Esophagus squamous epithelium (tissue), 4 donors: ENCODE data around the gene KCNMA1.

Experiments used
- POLR2A ChIP-seq, 4 donors: fragments of 450-650 bp; IDR thresholded peaks; one replicate each; pipeline ENCODE4 v1.6.1; 2017; ENCODE audit warnings: antibody characterized with exemption in 4 of 4, mild to moderate bottlenecking in 4 of 4, moderate library complexity in 3 of 4
- TF ChIP-seq, protein P1 (sequence below), 6 experiments: fragments of 450-650 bp in 4 of 6; fragments of 200-600 bp in 2 of 6; sonication (generic) in 2 of 6; IDR thresholded peaks; one replicate each; pipeline ENCODE4 v1.5.1; 2016 to 2019; ENCODE audit warnings: antibody characterized with exemption in 6 of 6, mild to moderate bottlenecking in 4 of 6, moderate library complexity in 4 of 6

DNA sequence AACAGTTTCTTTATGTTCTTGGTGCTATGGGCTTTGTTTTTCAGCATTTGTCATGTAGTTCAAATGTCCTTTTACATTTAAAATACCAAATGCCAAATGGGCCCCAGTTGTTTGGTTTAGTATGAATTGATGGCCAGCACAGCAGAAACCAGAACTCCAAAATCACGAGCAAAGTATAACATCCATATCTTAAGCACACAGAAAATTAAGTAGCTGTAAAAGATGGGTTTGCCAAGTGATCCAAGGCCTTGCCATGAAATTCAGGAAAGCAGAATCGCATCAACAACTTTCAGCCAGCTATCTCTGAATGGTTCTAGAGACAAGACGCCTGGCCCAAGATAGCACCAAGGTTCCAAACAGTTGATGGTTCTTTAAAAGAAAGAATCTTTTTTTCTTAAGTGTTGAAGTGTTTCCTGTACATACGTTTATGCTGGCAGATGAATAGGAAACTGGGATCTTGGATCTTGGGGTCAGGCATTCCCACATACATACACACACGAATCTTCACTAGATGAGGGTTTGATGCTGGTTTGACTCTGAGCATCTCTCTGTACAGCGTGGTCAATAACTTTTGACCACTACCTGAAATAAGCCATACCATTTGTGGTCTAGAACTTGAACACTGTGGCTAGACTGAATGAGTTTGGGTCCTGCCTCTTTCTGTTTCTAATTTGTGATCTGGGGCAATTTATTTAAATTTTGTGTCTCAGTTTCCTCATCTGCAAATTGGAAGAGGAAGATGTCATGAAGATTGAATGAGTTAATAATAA, 711.8 kb downstream of the KCNMA1 start:
- TF ChIP-seq, protein P1, sequence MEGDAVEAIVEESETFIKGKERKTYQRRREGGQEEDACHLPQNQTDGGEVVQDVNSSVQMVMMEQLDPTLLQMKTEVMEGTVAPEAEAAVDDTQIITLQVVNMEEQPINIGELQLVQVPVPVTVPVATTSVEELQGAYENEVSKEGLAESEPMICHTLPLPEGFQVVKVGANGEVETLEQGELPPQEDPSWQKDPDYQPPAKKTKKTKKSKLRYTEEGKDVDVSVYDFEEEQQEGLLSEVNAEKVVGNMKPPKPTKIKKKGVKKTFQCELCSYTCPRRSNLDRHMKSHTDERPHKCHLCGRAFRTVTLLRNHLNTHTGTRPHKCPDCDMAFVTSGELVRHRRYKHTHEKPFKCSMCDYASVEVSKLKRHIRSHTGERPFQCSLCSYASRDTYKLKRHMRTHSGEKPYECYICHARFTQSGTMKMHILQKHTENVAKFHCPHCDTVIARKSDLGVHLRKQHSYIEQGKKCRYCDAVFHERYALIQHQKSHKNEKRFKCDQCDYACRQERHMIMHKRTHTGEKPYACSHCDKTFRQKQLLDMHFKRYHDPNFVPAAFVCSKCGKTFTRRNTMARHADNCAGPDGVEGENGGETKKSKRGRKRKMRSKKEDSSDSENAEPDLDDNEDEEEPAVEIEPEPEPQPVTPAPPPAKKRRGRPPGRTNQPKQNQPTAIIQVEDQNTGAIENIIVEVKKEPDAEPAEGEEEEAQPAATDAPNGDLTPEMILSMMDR (IDR thresholded peaks at IDR 0.05) = no peak
- TF ChIP-seq POLR2A (IDR thresholded peaks at IDR 0.05) = no peak
